ENCODE measurements around the gene MYBPH. TPM values are rescaled to one million over a fixed set of nuclear protein-coding genes. Genes with fewer than 3 reads are reported as not detected.

Gene MYBPH
- total RNA-seq, 1 experiment from 2014 or later: not detected

GRCh38 chr1:203156280-203156679 is 19.3 kb downstream of the MYBPH start:
- Mint-ChIP-seq H3K27ac (ENCODE audit: low read depth, unreplicated experiment) (no peak overlapping the region), H3K27me3 (ENCODE audit: insufficient read depth, unreplicated experiment) (no peaks in the 10 kb centered on the region), H3K9me3 (ENCODE audit: unreplicated experiment) (peaks cover 21% of the 10 kb centered on the region), H3K36me3 (ENCODE audit: insufficient read depth, unreplicated experiment) (no peaks in the 10 kb centered on the region), H3K4me1 (ENCODE audit: insufficient read depth, unreplicated experiment) (peaks cover 44% of the 10 kb centered on the region), H3K4me3 (ENCODE audit: unreplicated experiment) (no peak overlapping the region)
- BruUV-seq (replicated peaks): no TSS peak
- intact Hi-C loops (cut with micrococcal nuclease): no loop called here
- TF ChIP-seq CTCF (IDR thresholded peaks at IDR 0.05; ENCODE audit: unreplicated experiment): no peak
- ChIA-PET CTCF (interaction anchor here (2.2 to 5.0 kb wide), 3 partner anchors 16 to 39 kb away, joined by 9 to 29 read pairs (median 19); no protein-coding TSS in a partner anchor), POLR2A (no interaction called here)
- DNase-seq (ENCODE audit: unreplicated experiment): no peak

GRCh38 chr1:203153989-203154821 is 21.4 kb downstream of the MYBPH start:
- peaks cover 14% of the 10 kb centered on the region for H3K9me3 Mint-ChIP-seq (ENCODE audit: unreplicated experiment)
- H3K27me3 Mint-ChIP-seq (ENCODE audit: insufficient read depth, unreplicated experiment): no peaks in the 10 kb centered on the region
- peak overlapping the region; percentile 69 for H3K27ac Mint-ChIP-seq (ENCODE audit: low read depth, unreplicated experiment)
- TF ChIP-seq CTCF (IDR thresholded peaks at IDR 0.05; ENCODE audit: unreplicated experiment): no peak
- POLR2A ChIA-PET: interaction anchor here (0.7 to 2.9 kb wide), 4 partner anchors 26 to 113 kb away, joined by 3 to 17 read pairs (median 4); partner anchors contain the start of gene ADORA1
- no peaks in the 10 kb centered on the region for H3K36me3 Mint-ChIP-seq (ENCODE audit: insufficient read depth, unreplicated experiment)
- CTCF ChIA-PET: interaction anchor here (0.6 to 5.0 kb wide), 15 partner anchors 8 to 184 kb away, joined by 3 to 29 read pairs (median 3); no protein-coding TSS in a partner anchor
- no TSS peak for BruUV-seq (replicated peaks)
- peak; percentile 95 for DNase-seq (ENCODE audit: unreplicated experiment)
- H3K4me1 Mint-ChIP-seq (ENCODE audit: insufficient read depth, unreplicated experiment): peaks cover 44% of the 10 kb centered on the region
- intact Hi-C loops (cut with micrococcal nuclease): loop anchor here (2.0 kb wide), 1 partner anchor 25 kb away; no protein-coding TSS in a partner anchor
- H3K4me3 Mint-ChIP-seq (ENCODE audit: unreplicated experiment): no peak overlapping the region

GRCh38 chr1:203153051-203153988 is 22.3 kb downstream of the MYBPH start:
- peaks cover 44% of the 10 kb centered on the region for H3K4me1 Mint-ChIP-seq (ENCODE audit: insufficient read depth, unreplicated experiment)
- no TSS peak for BruUV-seq (replicated peaks)
- DNase-seq (ENCODE audit: unreplicated experiment): no peak

More at GRCh38 chr1:203153051-203153988, 22.3 kb downstream of the MYBPH start:
- H3K9me3 Mint-ChIP-seq (ENCODE audit: unreplicated experiment): peaks cover 6% of the 10 kb centered on the region
- H3K36me3 Mint-ChIP-seq (ENCODE audit: insufficient read depth, unreplicated experiment): no peaks in the 10 kb centered on the region
- H3K27ac Mint-ChIP-seq (ENCODE audit: low read depth, unreplicated experiment): peak overlapping the region; percentile 69
- H3K4me3 Mint-ChIP-seq (ENCODE audit: unreplicated experiment): no peak overlapping the region
- H3K27me3 Mint-ChIP-seq (ENCODE audit: insufficient read depth, unreplicated experiment): no peaks in the 10 kb centered on the region
- no peak for TF ChIP-seq CTCF (IDR thresholded peaks at IDR 0.05; ENCODE audit: unreplicated experiment)
- ChIA-PET CTCF (interaction anchor here (0.6 to 5.0 kb wide), 15 partner anchors 19 to 206 kb away, joined by 3 to 29 read pairs (median 4); partner anchors contain the start of gene CHI3L1), POLR2A (interaction anchor here (1.0 to 2.9 kb wide), 7 partner anchors 8 to 146 kb away, joined by 3 to 17 read pairs (median 5); partner anchors contain the start of genes ADORA1 and TMEM183A)
- intact Hi-C loops (cut with micrococcal nuclease): loop anchor here (2.0 kb wide), 1 partner anchor 25 kb away; no protein-coding TSS in a partner anchor
